OCI-LY1 (cell line): Measurements from ENCODE around the gene TSGA10.
"Not testable (repeated sequence)": the region's sequence is repeated elsewhere in the genome, so short reads cannot be mapped to it uniquely, and the experiment has no call there.

Experiments used
- H2AFZ ChIP-seq: fragments of 200-600 bp; sonication (generic), shearing (Covaris generic); 2 replicates; pipeline ENCODE4 v1.6.0; 2014; ENCODE audit warnings: antibody characterized with exemption, mild to moderate bottlenecking, low read length
- H3F3A ChIP-seq: fragments of 200-600 bp; sonication (generic), shearing (Covaris generic); 2 replicates; pipeline ENCODE4 v1.6.0; 2014; ENCODE audit warnings: mild to moderate bottlenecking, antibody characterized with exemption, low read length, moderate library complexity; ENCODE audit not compliant: insufficient read depth
- H3K27ac ChIP-seq: fragments of 200-600 bp; sonication (generic); 2 replicates; pipeline ENCODE4 v1.5.1; 2014; ENCODE audit warnings: low read length, mixed run types, mild to moderate bottlenecking, low read depth; ENCODE audit not compliant: poor library complexity, severe bottlenecking
- H3K27me3 ChIP-seq: fragments of 200-600 bp; sonication (generic); 2 replicates; pipeline ENCODE4 v1.6.0; 2014; ENCODE audit warnings: antibody characterized with exemption, mild to moderate bottlenecking, low read length, moderate library complexity; ENCODE audit not compliant: insufficient read depth
- H3K36me3 ChIP-seq: fragments of 200-600 bp; sonication (generic); 2 replicates; pipeline ENCODE4 v1.6.1; 2014; ENCODE audit warnings: mild to moderate bottlenecking, antibody characterized with exemption, low read length, moderate library complexity, mixed read lengths; ENCODE audit not compliant: insufficient read depth
- H3K4me1 ChIP-seq: fragments of 200-600 bp; sonication (generic); 2 replicates; pipeline ENCODE4 v1.5.1; 2014; ENCODE audit warnings: mild to moderate bottlenecking, low read length, moderate library complexity; ENCODE audit not compliant: insufficient read depth, severe bottlenecking
- H3K4me2 ChIP-seq: fragments of 200-600 bp; sonication (generic), shearing (Covaris generic); 2 replicates; pipeline ENCODE4 v1.6.1; 2014; ENCODE audit warnings: low read length
- H3K4me3 ChIP-seq: fragments of 200-600 bp; sonication (generic); 2 replicates; pipeline ENCODE4 v1.5.1; 2014; ENCODE audit warnings: low read length, low read depth, mild to moderate bottlenecking, mixed read lengths; ENCODE audit not compliant: poor library complexity, severe bottlenecking
- H3K79me2 ChIP-seq: fragments of 200-600 bp; shearing (Covaris generic); 2 replicates; pipeline ENCODE4 v1.6.1; 2016; ENCODE audit warnings: mixed run types, low read length, mixed read lengths; ENCODE audit not compliant: insufficient read depth
- H3K9ac ChIP-seq: fragments of 200-600 bp; sonication (generic), shearing (Covaris generic); 2 replicates; pipeline ENCODE4 v1.6.1; 2014; ENCODE audit warnings: mild to moderate bottlenecking, low read length, mixed read lengths
- H3K9me2 ChIP-seq: fragments of 200-600 bp; sonication (generic), shearing (Covaris generic); 2 replicates; pipeline ENCODE4 v1.6.1; 2014; ENCODE audit warnings: low read depth, mild to moderate bottlenecking, low read length, mixed read lengths
- H3K9me3 ChIP-seq: fragments of 200-600 bp; shearing (Covaris generic); 2 replicates; pipeline ENCODE4 v1.6.1; 2014; ENCODE audit warnings: low read length, mixed read lengths
- H4K20me1 ChIP-seq: fragments of 200-600 bp; sonication (generic), shearing (Covaris generic); 2 replicates; pipeline ENCODE4 v1.6.0; 2016; ENCODE audit warnings: mild to moderate bottlenecking, low read length; ENCODE audit not compliant: insufficient read depth
- EZH2 ChIP-seq: fragments of 200-600 bp; sonication (generic), shearing (Covaris generic); IDR thresholded peaks from 2 replicates; pipeline ENCODE4 v1.8.0; 2017; ENCODE audit warnings: borderline replicate concordance, mixed run types, mild to moderate bottlenecking, antibody characterized with exemption, low read length, moderate library complexity, mixed read lengths
- TF ChIP-seq, protein P1 (sequence below): fragments of 200-600 bp; sonication (generic), shearing (Covaris generic); IDR thresholded peaks from 2 replicates; pipeline ENCODE4 v1.5.1; 2017; ENCODE audit warnings: mild to moderate bottlenecking, antibody characterized with exemption, low read length, moderate library complexity, mixed read lengths

Gene TSGA10

DNA sequence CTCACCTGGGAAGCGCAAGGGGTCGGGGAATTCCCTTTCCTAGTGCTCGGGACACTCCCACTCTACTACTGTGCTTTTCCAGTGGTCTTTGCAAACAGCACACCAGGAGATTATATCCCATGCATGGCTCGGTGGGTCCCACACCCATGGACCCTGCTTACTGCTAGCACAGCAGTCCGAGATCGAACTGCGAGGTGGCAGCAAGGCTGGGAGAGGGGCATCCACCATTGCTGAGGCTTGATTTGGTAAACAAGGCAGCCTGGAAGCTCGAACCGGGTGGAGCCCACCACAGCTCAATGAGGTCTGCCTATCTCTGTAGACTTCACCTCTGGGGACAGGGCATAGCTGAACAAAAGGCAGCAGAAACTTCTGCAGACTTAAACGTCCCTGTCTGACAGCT is 154.0 kb downstream of the TSGA10 start:
- Histone ChIP-seq H3K79me2 (no peaks in the 10 kb centered on the region), H3K36me3 (no peaks in the 10 kb centered on the region), H4K20me1 (no peaks in the 10 kb centered on the region), H3K9me3 (no peaks in the 10 kb centered on the region), H3K9ac (no peak overlapping the region), H3K9me2 (no peaks in the 10 kb centered on the region), H3K4me1 (no peaks in the 10 kb centered on the region), H3K27me3 (no peaks in the 10 kb centered on the region), H3K4me2 (no peak overlapping the region), H3F3A (no peaks in the 10 kb centered on the region), H3K4me3 (no peak overlapping the region), H2AFZ (no peak overlapping the region), H3K27ac (no peak overlapping the region)
- TF ChIP-seq, protein P1, sequence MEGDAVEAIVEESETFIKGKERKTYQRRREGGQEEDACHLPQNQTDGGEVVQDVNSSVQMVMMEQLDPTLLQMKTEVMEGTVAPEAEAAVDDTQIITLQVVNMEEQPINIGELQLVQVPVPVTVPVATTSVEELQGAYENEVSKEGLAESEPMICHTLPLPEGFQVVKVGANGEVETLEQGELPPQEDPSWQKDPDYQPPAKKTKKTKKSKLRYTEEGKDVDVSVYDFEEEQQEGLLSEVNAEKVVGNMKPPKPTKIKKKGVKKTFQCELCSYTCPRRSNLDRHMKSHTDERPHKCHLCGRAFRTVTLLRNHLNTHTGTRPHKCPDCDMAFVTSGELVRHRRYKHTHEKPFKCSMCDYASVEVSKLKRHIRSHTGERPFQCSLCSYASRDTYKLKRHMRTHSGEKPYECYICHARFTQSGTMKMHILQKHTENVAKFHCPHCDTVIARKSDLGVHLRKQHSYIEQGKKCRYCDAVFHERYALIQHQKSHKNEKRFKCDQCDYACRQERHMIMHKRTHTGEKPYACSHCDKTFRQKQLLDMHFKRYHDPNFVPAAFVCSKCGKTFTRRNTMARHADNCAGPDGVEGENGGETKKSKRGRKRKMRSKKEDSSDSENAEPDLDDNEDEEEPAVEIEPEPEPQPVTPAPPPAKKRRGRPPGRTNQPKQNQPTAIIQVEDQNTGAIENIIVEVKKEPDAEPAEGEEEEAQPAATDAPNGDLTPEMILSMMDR = no peak
- TF ChIP-seq EZH2 = no peak

DNA sequence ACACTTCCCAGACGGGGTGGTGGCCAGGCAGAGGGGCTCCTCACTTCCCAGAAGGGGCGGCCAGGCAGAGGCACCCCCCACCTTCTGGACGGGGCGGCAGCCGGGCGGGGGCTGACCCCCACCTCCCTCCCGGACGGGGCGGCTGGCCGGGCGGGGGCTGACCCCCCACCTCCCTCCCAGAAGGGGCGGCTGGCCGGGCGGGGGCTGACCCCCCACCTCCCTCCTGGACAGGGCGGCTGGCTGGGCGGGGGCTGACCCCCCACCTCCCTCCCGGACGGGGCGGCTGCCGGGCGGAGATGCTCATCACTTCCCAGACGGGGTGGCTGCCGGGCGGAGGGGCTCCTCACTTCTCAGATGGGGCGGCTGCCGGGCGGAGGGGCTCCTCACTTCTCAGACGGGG is 166.0 kb downstream of the TSGA10 start:
- not testable (repeated sequence) for H3K27ac ChIP-seq, H3F3A ChIP-seq, H2AFZ ChIP-seq, H3K79me2 ChIP-seq, H3K4me1 ChIP-seq, H3K9me3 ChIP-seq, H3K9me2 ChIP-seq, H4K20me1 ChIP-seq, H3K4me2 ChIP-seq, H3K36me3 ChIP-seq, H3K9ac ChIP-seq, H3K27me3 ChIP-seq, H3K4me3 ChIP-seq

DNA sequence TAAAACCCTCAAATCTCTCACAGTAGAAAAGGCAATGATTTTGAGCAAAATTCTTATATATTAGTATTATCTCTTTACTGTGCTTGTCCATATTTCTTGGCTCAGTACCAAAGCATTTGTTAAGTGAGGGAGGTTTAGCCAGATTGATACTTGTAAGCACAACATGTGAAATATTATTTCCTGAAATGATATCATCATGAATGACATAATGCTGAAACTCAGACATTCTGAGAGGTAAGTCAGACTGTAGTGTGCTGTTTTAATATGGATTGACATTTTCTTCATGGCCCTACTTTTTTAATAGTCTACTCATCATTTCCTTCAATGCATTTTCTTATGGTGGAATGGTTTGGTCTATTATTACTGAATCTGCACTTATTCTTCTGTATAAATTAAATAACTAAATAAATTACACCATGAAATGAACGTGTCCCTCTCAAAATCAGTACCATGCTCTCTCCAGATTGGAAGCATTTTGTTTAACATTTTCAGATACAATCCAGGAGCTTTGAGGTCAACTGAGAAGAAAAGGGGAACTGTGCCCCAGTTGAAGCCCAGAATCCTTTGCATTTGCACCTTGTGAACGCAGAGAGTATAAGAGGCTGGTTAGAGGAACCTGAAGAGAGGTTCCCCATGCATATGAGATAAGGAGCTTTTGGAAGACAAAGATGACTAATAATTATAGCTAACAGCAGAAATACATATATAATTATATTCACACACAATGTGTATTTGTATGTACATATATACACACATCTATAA is 168.7 kb downstream of the TSGA10 start:
- Histone ChIP-seq H4K20me1 (no peaks in the 10 kb centered on the region), H3K9me2 (no peaks in the 10 kb centered on the region), H3K9ac (no peak overlapping the region), H3K79me2 (no peaks in the 10 kb centered on the region), H3K4me3 (no peak overlapping the region), H3K4me2 (no peak overlapping the region), H3K4me1 (no peaks in the 10 kb centered on the region), H3F3A (no peaks in the 10 kb centered on the region), H3K27ac (no peak overlapping the region), H2AFZ (no peak overlapping the region), H3K9me3 (no peaks in the 10 kb centered on the region), H3K27me3 (no peaks in the 10 kb centered on the region), H3K36me3 (no peaks in the 10 kb centered on the region)
- no peak for TF ChIP-seq EZH2
- TF ChIP-seq, protein P1 = no peak

DNA sequence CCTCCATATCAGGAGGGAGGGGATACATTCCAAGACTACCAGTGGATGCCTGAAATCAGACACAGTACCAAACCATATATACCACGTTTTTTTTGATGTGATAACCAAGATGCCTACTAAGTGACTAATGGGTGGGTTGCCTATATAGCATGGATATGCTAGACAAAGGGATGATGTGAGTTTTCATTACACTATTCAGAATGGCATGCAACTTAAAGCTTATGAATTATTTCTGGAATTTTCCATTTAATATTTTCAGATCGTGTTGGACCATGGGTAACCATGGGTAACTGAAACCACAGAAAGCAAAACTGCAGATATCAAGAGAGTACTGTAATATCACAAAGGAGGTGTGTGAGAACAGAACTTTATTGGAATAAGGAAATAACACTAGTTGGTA is 179.1 kb downstream of the TSGA10 start:
- Histone ChIP-seq H3K27me3 (no peaks in the 10 kb centered on the region), H3K4me1 (no peaks in the 10 kb centered on the region), H2AFZ (no peak overlapping the region), H3F3A (no peaks in the 10 kb centered on the region), H3K9me3 (peaks cover 2% of the 10 kb centered on the region; the same call in 1 of the 2 replicates), H3K4me2 (no peak overlapping the region), H3K4me3 (no peak overlapping the region), H3K9ac (no peak overlapping the region), H4K20me1 (no peaks in the 10 kb centered on the region), H3K36me3 (no peaks in the 10 kb centered on the region), H3K79me2 (no peaks in the 10 kb centered on the region), H3K27ac (no peak overlapping the region), H3K9me2 (no peaks in the 10 kb centered on the region)
- no peak for TF ChIP-seq EZH2
- TF ChIP-seq, protein P1 = no peak
